Lower leg skin (tissue), 3 donors: ENCODE results near the gene CCDC70.

Experiments used
- CTCF ChIP-seq, 3 donors: fragments of 450-650 bp; IDR thresholded peaks; one replicate each; pipeline ENCODE4 v1.5.1; 2016; ENCODE audit warnings: antibody characterized with exemption in 3 of 3, mild to moderate bottlenecking in 3 of 3, moderate library complexity in 2 of 3
- POLR2A ChIP-seq, 2 donors: fragments of 450-650 bp; IDR thresholded peaks; one replicate each; pipeline ENCODE4 v1.6.1; 2016 to 2017; ENCODE audit warnings: antibody characterized with exemption in 2 of 2, mild to moderate bottlenecking in 1 of 2, moderate library complexity in 1 of 2

GRCh38 chr13:51826606-51827005 lies 35.2 kb upstream of the CCDC70 start:
- TF ChIP-seq CTCF (IDR thresholded peaks at IDR 0.05) (no peak), POLR2A (IDR thresholded peaks at IDR 0.05) (no peak)
